D341Med (cell line): ENCODE data around the gene FEZF1.
"Not testable (repeated sequence)": the region's sequence is repeated elsewhere in the genome, so short reads cannot be mapped to it uniquely, and the experiment has no call there.

Source experiments
- DNase-seq: peaks from one replicate; pipeline ENCODE4 v3.0.0; 2012; ENCODE audit warnings: low spot score

The FEZF1 gene

DNA sequence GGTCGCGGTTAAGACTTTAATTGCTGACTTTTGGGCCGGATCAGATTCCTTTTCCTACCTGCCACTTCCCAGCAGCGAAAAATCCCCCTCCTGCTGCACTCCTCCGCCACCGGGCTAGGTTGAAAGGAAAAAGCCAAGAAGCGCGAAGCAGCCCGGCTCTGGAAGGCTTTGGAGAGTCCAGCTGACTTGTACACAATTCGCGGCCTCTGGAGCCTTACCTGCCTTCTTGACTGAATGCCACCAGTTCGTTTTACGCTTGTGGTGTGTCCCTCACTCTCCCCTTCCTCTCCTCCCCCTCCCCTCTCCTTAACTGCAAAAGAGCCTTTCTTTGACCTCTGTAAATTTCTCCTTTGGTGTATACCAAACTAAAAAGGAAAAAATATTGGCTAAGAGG is 2.7 kb upstream of the FEZF1 start:
- DNase-seq: no peak

DNA sequence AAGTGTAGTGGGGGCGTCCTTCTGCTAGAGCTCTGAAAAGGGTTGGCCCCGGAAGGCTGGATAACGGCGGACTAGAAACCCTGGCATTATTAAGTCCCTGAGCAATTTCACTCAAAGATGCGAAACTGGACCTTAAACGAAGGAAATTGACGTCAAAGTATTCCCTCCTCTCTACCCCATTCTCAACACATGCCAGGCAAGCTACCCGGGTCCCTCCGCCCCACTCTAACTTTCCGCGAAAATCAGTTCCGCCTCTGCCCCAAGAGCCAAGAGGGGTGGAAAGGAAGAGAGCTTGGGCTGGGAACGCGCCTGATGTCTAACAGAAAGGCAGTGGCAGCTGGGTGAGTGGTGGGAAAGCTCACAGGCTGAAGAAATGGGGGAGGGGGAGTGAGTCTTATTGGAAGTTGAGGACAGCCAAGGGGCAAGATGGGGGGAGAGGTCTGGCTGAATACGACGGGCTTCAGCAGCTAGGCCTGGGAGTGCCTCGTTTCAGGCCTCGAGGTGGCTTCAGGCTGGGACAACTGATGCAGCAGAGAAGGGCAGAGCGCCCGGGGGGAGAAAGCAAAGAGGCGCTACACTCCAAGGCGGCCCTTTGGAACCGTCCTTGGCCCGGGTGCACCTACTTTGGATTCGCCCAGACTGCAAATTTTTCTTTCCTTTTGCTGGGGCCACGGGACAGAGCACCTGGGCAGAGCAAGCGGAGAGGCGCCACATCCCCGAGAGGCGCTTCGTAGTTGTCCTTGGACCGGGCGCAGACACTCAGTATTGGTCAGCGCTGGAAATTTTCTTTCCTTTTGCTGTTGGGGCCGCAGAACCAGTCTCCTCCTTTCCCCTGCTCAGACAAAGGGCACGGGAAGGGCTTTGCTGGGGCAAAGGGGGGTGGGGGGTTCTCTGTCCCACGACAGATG is 2.0 kb upstream of the FEZF1 start:
- no peak for DNase-seq

DNA sequence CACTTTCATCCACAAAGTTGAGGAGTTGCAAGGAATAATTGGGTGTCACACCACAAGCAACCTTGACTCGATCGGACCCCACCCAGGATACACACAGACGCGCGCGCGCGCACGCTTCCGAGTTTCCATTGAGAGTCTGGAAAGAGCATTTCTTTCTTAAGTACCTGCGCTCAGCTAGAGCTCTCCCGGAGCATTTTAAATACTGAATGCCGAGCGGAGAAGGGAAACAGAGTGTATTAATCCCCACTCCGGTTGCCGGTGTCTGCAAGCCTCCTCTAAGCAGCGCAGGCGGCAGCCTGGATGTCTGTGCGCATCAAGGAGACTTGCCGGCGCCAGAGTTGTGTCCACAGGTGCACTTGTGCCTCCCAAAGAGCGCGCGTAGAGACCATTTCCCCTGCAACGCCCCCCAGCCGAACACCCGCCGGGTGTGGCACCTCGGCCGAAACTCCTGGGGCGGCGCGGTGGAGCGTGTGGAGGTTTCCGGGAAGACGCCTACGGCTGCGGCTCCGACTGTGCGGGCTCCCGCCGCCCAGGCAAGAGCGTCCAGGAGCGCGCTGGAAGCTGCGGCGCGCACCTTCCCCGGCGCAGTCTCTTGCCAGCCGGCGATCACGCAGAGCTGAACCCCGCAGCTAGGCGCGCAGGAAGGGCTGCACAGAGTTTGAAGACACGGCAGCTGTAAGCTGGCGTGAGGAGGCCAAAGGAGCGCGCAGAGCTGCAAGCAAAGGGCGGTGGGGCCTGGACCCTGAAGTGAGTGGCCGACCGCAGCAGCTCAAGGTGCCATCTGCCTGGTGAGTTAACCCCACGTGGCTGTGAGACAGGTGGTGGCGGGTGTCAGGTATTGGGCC is 1.1 kb upstream of the FEZF1 start:
- peak; percentile 65 for DNase-seq

DNA sequence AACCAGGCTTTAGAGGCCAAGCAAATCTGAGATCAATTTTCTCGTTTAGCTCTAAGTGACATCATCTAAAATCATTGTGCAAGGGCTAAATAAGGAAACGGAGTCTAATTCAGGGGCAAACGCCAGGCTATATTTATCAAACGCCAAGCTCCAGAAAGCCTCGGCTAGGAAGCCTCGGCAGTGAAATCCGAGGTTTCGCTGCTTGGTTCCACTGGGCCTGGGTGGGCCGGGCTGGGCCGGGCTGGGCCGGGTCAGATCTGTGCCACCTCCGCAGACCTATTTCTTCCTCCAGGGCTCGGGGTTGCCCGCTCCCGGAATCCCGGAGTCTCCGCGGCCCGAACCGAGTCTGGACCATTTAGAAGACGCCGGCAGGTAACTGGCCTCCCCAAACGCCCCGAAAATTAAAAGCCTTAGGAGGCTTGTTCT is 459 bp upstream of the FEZF1 start:
- no peak for DNase-seq

DNA sequence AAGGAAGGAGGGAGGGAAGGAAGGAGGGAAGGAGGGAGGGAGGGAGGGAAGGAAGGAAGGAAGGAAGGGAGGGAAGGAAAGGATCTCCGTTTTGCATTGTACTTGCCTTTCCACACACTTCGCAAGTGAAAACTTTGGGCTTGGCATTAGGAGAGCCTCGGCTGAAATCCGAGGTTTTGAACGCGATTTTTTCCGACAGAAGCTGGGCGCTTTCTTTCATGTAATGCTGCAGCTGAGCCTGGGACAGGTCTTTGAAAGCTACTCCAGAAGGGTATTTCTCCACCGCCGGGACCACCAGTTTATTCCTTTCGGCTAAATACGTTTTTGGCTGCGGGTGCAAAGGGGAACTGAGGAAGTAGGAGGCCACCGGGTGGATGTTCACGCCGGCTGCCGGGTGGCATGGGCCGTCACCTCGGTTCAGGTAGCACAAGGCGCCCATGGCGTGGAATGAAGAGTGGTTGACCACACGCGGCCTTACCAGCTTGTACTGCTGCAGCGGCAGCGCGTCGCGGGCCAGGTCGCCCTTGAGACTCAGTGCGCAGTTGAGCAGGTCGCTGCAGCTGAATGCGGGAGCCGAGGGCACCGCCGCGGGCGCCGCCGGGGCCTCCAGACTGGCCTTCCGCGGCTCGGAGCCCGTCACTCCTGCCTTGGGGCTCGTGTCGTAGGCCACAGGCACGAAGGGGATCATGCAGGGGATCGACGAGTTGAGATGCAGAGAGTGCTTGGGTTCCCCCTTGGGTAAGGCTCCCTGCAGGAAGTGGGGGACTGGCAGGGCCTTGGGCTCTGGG is 825 bp downstream of the FEZF1 start:
- DNase-seq: peak; percentile 57

DNA sequence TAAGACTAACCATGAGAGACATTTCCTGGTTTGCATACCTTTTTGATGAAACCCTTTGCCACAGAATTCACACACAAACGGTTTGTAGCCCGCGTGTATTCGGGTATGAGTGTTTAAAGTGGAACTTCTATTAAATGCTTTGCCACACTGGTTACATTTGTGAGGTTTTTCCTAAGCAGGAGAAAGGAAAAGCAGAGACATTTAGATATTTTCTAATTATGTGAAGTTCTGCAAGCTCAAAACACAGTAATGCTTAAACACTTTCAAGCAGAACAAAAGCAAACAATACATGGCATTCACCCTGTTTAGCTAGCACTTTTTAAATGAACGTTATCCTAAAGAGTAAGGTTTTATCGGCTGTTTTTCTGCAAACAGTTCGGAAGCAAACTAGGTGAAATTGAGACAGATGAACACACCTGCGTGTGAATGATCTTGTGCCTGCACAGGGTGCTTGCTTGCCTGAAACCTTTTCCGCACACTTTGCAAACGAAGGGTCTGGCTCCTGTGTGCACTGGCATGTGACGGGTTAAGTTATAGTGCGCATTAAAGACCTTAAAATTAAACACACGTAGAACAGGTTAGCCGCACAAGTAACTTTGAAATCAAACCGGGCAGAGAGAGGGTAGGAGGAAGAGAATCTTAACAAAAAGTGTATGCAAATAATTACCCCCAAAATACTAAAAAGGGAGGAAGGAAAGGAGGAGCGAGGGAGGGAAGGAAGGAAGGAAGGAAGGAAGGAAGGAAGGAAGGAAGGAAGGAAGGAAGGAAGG is 1.6 kb downstream of the FEZF1 start:
- DNase-seq: no peak

DNA sequence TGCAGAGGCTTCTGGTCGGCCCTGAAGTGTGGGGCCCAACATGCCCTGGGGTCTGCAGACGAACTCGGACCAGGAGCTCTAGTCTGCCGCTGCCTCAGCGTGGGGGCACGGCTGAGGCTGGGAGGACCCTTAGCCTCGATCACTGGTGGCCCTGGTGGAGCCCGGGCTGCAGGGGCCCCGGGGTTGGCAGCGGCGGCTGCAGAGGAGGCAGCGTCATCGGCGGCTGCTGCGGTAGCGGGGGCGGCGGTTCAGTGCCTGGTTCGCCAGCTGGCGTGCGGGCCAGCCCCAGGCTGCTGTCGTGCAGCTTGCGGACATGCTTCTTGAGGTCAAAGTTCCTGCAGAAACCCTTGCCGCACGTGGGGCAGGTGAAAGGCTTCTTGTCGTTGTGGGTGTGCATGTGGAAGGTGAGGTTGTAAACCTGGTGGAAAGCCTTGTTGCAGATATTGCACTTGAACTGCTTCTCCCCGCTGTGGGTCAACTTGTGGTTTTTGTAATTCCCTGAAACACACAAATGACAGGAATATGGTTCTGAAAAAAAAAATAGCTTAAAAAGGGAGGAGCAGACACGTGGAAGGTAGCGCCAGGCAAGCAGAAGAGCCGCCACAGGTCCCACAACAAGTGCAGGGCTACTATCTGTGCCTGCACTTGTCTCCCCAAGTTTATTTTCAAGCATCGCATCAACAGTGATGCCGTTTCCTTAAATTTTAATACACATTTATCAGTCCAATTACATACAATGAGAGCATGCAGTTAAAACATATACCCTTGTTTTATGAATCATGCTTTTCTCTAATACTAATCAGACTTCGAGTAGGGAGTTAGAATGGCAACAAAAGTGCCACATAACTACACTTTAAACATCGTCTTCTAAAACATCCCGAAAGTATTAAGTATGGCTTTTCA is 2.4 kb downstream of the FEZF1 start:
- no peak for DNase-seq

DNA sequence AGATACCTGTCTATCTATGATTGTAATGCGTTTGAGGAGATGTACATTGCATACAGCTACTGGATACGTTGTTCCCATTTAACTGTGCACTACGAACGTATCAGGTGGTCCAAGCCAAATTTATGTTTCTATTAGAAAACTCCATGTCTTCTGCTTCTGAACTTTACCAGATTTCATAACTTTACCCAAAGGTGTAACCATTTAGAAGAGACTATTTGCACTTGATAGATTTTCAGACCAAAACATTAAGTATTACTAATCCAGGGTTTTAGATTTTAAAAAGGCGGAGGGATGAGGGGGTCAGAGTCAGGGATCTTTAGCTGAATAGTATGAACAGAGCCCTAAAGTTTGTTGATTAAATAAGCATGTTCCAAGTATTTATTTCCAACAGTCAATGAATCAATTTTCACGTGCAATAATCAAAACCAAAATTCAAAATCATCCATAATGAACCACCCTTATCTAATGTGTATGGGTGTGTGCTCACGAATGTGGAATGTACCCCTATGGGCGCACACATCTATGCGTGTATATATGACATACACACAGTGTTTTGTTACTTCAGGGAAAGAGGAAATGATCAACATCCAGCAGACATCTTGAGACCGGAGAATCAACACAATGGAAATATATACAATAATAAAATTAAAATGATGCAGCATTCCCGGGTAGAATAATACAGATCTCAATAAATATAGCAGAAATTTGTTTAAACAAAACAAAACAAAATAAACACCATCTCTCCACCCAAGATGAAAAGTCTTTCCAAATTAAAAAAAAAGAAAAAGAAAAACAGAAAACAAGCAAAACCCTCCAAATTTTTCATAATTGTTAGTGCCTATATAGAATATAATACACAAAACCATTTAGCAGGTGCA is 3.4 kb downstream of the FEZF1 start:
- no peak for DNase-seq

DNA sequence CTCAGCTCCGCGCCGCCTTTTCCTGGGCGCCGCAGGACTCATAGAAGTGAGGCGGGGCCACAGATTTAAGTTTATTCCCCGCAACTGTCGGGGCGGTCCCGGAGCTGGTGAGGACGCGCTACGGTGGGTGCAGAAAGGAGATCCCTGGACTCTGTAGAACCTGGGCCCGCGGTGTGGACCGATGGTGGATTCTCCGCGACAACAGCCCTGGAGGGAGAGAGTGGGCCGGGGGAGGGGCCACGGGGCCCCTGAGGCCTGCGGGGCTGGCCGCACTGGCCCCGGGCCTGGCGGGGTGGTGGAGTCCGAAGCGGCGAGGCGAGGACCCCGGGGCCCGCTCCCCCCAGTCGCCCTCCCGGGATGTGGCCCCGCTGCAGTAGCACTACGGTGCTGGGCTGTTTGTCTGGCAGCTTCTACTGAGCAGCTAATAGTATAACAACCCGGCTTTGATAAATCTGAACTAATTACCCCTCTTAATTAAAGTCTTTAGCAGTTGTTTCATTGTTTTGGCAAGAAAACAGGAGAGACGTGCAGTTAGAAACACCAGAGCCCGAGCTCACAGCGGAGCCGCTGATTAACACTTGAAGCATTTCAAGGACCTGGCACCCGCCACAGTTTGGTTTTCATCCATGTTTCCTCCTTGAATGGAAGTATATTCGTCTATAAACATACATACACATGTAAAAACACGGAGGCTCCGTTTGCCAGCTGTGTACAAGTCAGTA is 4.2 kb downstream of the FEZF1 start:
- DNase-seq: peak; percentile 59

DNA sequence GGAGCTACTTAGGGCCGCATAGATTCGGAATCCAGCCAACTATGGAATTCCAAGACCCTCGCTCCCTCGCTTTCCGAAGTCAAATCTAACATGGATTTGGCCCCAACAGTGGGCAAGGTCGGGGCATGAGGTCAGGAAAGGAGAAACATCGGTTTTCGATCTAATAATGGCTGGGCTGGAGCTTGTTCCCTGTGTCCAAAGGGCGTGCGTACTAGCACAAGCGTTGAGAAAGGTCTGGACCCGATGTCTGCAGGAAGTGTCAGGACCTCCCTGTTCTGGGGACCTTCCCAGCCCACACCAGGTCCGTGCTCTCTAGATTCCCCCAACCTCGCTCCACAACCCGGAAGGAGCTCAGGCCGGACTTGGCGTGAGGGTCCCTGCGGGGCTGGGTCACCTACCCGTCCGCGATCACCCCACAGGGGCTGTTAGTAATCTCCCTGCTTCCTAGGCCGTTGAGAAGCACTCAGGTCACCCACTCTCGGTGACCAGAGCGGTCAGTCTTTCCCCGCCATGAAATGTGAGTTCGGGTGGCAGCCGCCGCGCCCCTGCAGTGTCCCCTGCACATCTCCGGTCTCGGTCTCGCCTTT is 4.8 kb downstream of the FEZF1 start:
- DNase-seq: no peak

DNA sequence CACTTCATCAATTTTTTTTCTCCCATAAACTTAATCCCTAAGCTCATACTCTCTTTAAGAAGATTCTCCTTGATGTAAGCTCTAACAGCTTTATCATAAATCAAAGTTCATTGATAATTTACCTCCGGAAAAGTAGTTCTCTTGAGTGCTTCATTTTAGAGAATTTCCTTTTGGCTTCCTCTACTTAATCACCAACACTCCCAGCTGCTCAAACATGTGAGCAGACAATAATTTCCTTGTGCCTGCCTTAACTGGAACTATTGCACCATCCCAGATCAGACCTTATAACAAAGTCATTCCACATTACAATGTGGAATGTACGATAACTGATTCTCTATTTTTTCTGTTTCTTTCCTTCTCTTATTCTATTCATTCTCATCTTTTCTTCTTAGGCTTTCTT is 5.9 kb downstream of the FEZF1 start:
- no peak for DNase-seq

DNA sequence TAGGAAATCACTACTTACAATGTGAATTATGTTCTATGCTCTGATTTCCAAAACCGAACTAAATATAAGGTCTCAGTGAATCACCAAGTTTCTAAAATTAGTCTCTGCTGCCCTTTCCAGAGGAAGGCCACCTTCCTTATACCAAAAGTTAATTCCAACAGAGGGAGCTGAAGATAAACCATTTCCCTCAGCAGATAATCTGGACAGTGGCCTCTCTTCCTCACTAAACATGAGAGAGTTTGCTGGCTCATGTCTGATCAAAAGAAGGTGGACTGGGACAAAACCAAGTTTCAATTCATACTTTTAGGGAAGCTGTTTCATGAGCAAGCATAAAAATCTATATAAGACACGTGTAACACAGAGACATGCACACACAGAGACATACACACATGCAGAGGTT is 6.4 kb downstream of the FEZF1 start:
- no peak for DNase-seq

DNA sequence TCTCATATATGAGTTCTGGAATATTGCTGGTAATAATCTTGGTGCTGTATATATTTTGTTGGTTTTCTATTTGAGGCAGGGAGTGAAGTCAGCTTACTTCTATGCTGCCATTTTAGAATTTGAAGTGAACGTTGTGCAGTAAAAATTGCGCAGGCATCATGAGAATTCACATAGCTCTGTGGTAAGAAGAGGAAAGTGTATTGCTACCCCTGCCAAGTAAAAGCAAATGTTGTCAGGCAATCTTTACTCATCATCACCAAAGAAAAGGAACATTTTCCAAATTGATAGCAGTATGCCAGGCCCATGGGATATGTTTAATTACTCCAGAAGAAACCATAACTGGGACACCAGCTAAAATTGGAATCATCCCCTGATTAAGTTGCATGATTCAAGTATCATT is 13.4 kb downstream of the FEZF1 start:
- DNase-seq: no peak

DNA sequence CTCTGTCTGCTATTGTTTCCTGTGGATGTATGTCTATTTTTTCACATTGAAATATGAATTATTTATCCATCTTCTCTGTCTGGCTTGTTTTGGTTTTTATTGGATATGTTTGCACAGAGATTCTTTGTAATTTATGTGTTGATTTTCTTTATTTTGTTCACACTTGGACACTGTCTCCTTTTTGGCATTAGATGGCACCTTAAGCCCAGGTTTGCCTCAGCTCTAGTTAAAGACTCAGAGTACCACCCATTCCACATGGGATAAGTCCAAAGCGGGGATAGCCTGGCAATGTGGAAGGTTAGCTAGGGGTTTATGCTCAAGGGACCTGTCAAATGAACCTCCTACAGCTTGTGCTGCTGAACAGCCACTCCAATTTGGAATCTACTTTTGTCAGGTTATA is 14.1 kb downstream of the FEZF1 start:
- DNase-seq: no peak

DNA sequence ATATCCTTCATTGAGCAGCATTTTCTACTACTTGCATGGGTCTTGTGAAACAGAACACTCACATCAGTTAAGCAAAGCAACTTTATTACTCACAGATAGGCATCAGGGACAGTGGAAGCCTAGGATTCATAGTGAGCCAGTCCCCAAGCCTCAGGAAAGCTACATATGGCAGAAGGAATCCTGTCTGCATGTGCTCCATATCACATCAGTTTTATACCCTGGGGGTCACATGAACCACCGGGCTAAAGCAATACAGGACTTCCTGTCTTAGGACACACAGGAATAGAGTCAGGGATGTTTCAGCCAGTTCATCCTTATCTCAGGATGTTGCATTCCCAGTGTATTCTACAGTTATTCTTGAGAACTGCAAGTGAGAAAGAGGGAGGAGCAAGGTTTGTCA is 15.1 kb downstream of the FEZF1 start:
- no peak for DNase-seq

DNA sequence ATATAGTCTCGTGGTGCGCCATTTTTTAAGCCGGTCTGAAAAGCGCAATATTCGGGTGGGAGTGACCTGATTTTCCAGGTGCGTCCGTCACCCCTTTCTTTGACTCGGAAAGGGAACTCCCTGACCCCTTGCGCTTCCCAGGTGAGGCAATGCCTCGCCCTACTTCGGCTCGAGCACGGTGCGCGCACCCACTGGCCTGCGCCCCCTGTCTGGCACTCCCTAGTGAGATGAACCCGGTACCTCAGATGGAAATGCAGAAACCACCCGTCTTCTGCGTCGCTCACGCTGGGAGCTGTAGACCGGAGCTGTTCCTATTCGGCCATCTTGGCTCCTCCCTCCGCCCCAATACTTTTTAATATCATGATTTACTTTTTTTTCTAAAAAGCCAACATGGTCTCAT is 19.9 kb downstream of the FEZF1 start:
- DNase-seq: not testable (repeated sequence)

DNA sequence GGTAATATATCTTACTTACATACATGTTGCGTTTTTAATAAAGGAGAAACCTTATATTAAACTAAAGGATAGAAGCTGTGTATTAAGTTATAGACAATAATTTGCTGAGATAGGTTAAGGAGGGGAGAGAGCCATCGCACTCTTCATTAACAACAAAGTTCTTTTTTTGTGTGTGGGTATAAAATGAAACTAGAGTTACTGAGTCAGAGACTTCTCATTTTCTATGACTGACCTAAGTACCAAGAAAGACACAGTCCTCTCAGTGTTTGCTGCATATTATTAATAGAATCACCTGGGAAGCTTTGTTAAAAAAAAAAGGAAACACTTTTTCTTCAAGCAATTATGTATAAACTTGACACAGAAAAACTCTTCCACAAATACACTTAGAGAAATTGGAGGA is 31.4 kb downstream of the FEZF1 start:
- DNase-seq: no peak

DNA sequence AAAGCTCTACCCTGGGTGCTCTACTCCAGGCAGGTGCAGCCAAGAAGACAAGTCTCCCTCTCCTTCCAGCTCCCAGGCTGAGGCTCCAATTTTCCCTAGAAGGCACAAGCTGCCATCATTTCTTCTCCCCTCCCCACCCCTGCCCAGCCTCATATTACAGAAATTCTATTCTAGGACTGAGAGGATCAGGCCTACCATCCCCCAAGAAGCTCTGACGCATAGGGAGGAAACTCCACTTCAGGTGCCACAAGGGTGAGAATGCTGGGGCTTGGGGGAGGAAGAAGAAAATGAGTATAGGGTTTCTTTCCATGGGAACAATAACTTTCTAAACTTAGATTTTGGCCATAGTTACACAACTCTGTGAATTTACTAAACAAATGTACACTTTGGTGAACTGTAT is 35.3 kb downstream of the FEZF1 start:
- DNase-seq: no peak

DNA sequence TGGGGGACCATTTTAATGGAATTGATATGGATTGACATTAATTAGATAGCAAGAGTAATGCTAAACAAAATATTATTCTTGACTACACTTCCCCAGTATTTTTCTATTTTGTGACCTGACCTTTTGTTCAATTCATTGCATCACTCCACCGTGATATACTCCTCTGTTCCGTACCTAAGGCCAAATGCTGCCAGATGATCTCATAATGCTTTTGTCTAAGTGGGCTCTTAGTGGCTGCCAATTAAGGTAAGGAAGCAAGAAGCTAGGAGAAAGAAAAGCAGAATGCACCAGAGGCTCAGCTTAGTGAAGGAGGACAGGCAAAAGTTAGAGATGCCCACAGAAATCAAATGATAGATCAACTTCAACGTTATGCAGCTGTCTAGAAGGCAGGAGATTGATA is 36.4 kb downstream of the FEZF1 start:
- DNase-seq: no peak
